Loucy (cell line): ENCODE results near the gene LHFPL6.

Source experiments
- H2AFZ ChIP-seq: fragments of 200-600 bp; sonication (generic); 2 replicates; pipeline ENCODE4 v1.6.0; 2016; ENCODE audit warnings: antibody characterized with exemption, mild to moderate bottlenecking, low read length, moderate library complexity
- H3F3A ChIP-seq: fragments of 200-600 bp; 2 replicates; pipeline ENCODE4 v1.6.0; 2016; ENCODE audit warnings: antibody characterized with exemption, low read depth, mild to moderate bottlenecking
- H3K27me3 ChIP-seq: fragments of 200-600 bp; sonication (generic); 2 replicates; pipeline ENCODE4 v1.6.1; 2014; ENCODE audit warnings: low read length, mild to moderate bottlenecking; ENCODE audit not compliant: insufficient read depth, poor library complexity, severe bottlenecking
- H3K36me3 ChIP-seq: fragments of 200-600 bp; sonication (generic); 2 replicates; pipeline ENCODE4 v1.6.1; 2016; ENCODE audit warnings: low read length; ENCODE audit not compliant: insufficient read depth
- H3K4me1 ChIP-seq: fragments of 200-600 bp; sonication (generic); 2 replicates; pipeline ENCODE4 v1.5.1; 2014; ENCODE audit warnings: low read length, mild to moderate bottlenecking; ENCODE audit not compliant: insufficient read depth, poor library complexity, severe bottlenecking
- H3K4me2 ChIP-seq: fragments of 200-600 bp; sonication (generic); 2 replicates; pipeline ENCODE4 v1.6.0; 2014; ENCODE audit warnings: antibody characterized with exemption, low read length, low read depth, mild to moderate bottlenecking; ENCODE audit not compliant: poor library complexity, severe bottlenecking
- H3K4me3 ChIP-seq: fragments of 200-600 bp; sonication (generic); 2 replicates; pipeline ENCODE4 v1.5.1; 2014; ENCODE audit warnings: low read length, mild to moderate bottlenecking, mixed read lengths; ENCODE audit not compliant: poor library complexity, severe bottlenecking
- H3K79me2 ChIP-seq: fragments of 200-600 bp; sonication (generic); 2 replicates; pipeline ENCODE4 v1.6.1; 2014; ENCODE audit warnings: low read length; ENCODE audit not compliant: insufficient read depth
- H3K9ac ChIP-seq: fragments of 200-600 bp; sonication (generic); 2 replicates; pipeline ENCODE4 v1.6.0; 2014; ENCODE audit warnings: mild to moderate bottlenecking, low read depth, low read length, moderate library complexity; ENCODE audit not compliant: poor library complexity, severe bottlenecking
- H3K9me2 ChIP-seq: fragments of 200-600 bp; sonication (generic); replicated peaks from 2 replicates; pipeline ENCODE4 v1.6.1; 2016; ENCODE audit warnings: low read depth, low read length, mixed read lengths
- H3K9me3 ChIP-seq: fragments of 200-600 bp; sonication (generic); 2 replicates; pipeline ENCODE4 v1.6.1; 2014; ENCODE audit warnings: mild to moderate bottlenecking, antibody characterized with exemption, low read length, low read depth; ENCODE audit not compliant: insufficient read depth
- H4K20me1 ChIP-seq: fragments of 200-600 bp; sonication (generic); 2 replicates; pipeline ENCODE4 v1.6.0; 2014; ENCODE audit warnings: antibody characterized with exemption, low read length, mild to moderate bottlenecking; ENCODE audit not compliant: insufficient read depth, poor library complexity, severe bottlenecking
- EZH2phosphoT487 ChIP-seq: fragments of 200-600 bp; IDR thresholded peaks from 2 replicates; pipeline ENCODE4 v1.6.1; 2018; ENCODE audit warnings: antibody characterized with exemption, mild to moderate bottlenecking, moderate library complexity, borderline replicate concordance
- TF ChIP-seq, protein P1 (sequence below): fragments of 200-600 bp; sonication (generic); conservative IDR thresholded peaks from 2 replicates; pipeline ENCODE4 v1.5.1; 2014; ENCODE audit warnings: mild to moderate bottlenecking, antibody characterized with exemption, low read length

Gene LHFPL6

GRCh38 chr13:39566216-39566869 lies 36.6 kb downstream of the LHFPL6 start:
- no peak overlapping the region for H2AFZ ChIP-seq

GRCh38 chr13:39565036-39565949 lies 37.7 kb downstream of the LHFPL6 start:
- Histone ChIP-seq H2AFZ (no peak overlapping the region), H3F3A (no peaks in the 10 kb centered on the region), H3K79me2 (no peaks in the 10 kb centered on the region), H3K36me3 (no peaks in the 10 kb centered on the region), H3K4me2 (no peak overlapping the region), H3K9me3 (no peaks in the 10 kb centered on the region), H3K9me2 (no peaks in the 10 kb centered on the region), H3K9ac (no peak overlapping the region), H3K4me1 (no peaks in the 10 kb centered on the region), H4K20me1 (no peaks in the 10 kb centered on the region), H3K4me3 (no peak overlapping the region), H3K27me3 (no peaks in the 10 kb centered on the region)
- TF ChIP-seq EZH2phosphoT487, result no peak
- TF ChIP-seq, protein P1, sequence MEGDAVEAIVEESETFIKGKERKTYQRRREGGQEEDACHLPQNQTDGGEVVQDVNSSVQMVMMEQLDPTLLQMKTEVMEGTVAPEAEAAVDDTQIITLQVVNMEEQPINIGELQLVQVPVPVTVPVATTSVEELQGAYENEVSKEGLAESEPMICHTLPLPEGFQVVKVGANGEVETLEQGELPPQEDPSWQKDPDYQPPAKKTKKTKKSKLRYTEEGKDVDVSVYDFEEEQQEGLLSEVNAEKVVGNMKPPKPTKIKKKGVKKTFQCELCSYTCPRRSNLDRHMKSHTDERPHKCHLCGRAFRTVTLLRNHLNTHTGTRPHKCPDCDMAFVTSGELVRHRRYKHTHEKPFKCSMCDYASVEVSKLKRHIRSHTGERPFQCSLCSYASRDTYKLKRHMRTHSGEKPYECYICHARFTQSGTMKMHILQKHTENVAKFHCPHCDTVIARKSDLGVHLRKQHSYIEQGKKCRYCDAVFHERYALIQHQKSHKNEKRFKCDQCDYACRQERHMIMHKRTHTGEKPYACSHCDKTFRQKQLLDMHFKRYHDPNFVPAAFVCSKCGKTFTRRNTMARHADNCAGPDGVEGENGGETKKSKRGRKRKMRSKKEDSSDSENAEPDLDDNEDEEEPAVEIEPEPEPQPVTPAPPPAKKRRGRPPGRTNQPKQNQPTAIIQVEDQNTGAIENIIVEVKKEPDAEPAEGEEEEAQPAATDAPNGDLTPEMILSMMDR, result no peak

More at GRCh38 chr13:39566216-39566869, 36.6 kb downstream of the LHFPL6 start:
- no peaks in the 10 kb centered on the region for H3K9me3 ChIP-seq
- no peaks in the 10 kb centered on the region for H3K79me2 ChIP-seq
- H3K9me2 ChIP-seq, result no peaks in the 10 kb centered on the region
- no peak for TF ChIP-seq EZH2phosphoT487
- TF ChIP-seq, protein P1, result no peak
- no peaks in the 10 kb centered on the region for H4K20me1 ChIP-seq
- no peaks in the 10 kb centered on the region for H3K27me3 ChIP-seq
- H3K36me3 ChIP-seq, result no peaks in the 10 kb centered on the region
- H3K4me1 ChIP-seq, result no peaks in the 10 kb centered on the region
- H3K9ac ChIP-seq, result no peak overlapping the region
- H3F3A ChIP-seq, result no peaks in the 10 kb centered on the region
- H3K4me3 ChIP-seq, result no peak overlapping the region
- no peak overlapping the region for H3K4me2 ChIP-seq

DNA sequence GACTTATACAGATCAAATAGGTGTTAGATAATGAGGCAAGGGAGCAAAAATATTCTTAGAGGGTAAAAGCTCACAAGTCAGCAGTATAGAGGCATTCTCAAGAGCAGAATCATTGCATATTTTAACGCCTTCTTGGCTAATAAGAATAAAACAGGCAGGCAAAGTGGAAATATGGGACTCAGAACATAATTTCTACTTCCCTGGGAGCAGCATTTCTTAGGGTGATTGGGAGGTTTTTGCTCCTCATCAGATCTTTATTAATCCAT lies 39.6 kb downstream of the LHFPL6 start:
- Histone ChIP-seq H3K4me3 (no peak overlapping the region), H3K4me2 (no peak overlapping the region), H3K4me1 (no peaks in the 10 kb centered on the region), H3K9ac (no peak overlapping the region), H3K79me2 (no peaks in the 10 kb centered on the region), H3K9me3 (no peaks in the 10 kb centered on the region), H4K20me1 (no peaks in the 10 kb centered on the region), H3K9me2 (no peaks in the 10 kb centered on the region), H3F3A (no peaks in the 10 kb centered on the region), H3K27me3 (no peaks in the 10 kb centered on the region), H2AFZ (no peak overlapping the region), H3K36me3 (no peaks in the 10 kb centered on the region)
- TF ChIP-seq, protein P1, result no peak
- TF ChIP-seq EZH2phosphoT487, result no peak
